GM18499 (cell line): ENCODE results near the gene STX16.

Experiments used
- ATAC-seq: cut with Tn5 transposase; IDR thresholded peaks from one replicate; pipeline ENCODE4 v1.9.1; 2021; ENCODE audit warnings: moderate number of reproducible peaks; ENCODE audit not compliant: insufficient read depth, unreplicated experiment

Gene STX16

GRCh38 chr20:58670659-58671058 lies 19.6 kb downstream of the STX16 start:
- ATAC-seq, result no peak

GRCh38 chr20:58673119-58673518 lies 22.0 kb downstream of the STX16 start:
- no peak for ATAC-seq

GRCh38 chr20:58675146-58675584 lies 24.1 kb downstream of the STX16 start:
- ATAC-seq, result no peak

DNA sequence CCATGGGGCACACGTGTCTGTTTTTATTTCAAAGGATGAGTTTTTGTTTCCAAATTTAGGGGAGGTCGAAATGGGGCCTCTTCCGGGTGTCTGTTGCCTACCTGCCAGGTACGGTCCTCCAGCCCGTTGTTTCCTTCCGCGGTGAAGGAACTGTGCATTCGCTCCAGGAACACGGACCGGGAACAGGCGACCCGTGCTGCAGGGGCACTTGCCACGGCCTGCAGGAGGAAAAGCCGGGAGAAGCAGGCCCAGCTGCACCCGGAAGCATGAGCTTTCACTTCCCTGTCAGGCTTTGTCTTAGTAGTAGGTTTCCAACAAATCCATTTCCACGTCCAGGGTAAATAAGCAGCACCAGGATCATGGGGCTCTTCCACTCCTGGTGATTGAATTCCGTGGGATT lies 24.6 kb downstream of the STX16 start:
- ATAC-seq, result no peak

DNA sequence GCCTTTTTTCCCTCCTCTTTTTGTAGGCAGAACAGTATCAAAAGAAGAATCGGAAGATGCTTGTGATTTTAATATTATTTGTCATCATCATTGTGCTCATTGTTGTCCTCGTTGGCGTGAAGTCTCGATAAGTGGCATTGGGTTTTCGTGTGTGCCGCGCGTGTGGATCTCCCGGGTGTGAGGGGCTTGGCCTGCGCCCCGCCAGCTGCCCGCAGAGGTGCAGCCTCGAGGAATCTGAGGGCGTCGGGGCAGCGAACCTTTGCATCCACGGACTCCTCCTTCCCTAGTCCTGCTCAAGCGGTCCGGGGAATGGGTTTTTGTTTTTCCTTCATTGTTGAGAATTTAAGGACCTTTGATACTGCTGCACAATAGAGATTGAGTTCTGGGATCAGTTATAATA lies 25.1 kb downstream of the STX16 start:
- ATAC-seq, result no peak

DNA sequence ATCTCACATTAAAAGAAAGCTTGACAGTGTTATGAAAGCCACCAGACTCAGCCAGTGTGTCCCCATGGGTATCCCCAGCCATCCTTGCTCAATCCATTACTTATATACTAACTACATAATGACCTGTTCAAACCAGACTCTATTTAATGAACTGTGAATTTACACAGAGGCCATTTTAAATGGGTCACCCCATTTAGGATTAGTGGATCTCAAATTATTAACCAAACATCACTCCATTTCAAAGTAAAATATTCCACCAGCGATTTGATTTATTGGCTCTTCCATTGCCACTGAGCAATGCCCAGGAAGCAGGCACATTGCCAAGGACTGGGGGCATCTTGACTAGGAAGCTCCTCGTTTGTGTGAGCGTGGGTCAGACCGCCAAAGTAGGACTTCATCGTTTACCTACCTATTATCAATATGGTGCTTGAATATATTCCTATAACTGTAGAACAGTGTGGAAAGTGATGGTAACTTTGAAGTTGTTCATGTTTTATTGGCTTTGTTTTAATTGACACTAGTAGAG lies 26.1 kb downstream of the STX16 start:
- ATAC-seq, result no peak

DNA sequence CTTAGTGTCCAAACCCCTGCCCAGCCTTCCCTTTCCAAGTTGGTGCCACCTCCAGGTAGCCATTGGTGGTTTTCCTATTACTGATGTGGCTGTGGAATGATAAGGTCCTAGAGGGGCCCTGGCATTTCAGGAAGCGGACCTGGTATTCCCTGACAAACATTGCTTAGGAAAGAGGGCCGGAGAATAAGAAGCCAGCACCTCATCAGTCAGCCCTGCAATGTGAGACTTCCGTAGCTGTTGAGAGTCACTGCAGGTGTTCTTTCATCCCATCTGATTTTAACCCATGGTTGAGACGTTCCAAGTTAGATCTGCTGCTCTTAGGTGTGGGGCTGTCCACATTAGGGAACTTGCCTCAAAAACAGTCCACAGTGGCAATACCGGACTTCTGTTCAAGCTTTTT lies 26.7 kb downstream of the STX16 start:
- no peak for ATAC-seq

DNA sequence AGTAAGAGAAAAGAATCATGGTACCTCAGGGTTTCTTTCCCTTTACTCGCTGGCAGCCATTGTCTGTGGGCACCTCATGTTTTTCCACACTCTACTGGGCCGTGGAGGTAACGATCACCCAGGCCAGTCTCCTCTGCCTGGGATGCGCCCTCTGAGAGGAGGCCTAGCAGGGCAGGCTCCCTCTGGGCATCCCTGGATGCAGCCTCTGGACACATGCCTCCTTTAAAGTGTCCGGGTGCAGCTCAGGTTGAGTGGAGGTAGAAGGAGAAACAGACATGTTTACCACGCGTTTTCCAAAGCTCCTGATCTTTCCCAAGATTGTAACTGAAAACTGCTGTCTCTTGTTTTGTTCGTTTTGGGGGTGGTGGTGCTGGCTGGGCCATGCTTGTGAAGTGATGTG lies 27.7 kb downstream of the STX16 start:
- no peak for ATAC-seq

DNA sequence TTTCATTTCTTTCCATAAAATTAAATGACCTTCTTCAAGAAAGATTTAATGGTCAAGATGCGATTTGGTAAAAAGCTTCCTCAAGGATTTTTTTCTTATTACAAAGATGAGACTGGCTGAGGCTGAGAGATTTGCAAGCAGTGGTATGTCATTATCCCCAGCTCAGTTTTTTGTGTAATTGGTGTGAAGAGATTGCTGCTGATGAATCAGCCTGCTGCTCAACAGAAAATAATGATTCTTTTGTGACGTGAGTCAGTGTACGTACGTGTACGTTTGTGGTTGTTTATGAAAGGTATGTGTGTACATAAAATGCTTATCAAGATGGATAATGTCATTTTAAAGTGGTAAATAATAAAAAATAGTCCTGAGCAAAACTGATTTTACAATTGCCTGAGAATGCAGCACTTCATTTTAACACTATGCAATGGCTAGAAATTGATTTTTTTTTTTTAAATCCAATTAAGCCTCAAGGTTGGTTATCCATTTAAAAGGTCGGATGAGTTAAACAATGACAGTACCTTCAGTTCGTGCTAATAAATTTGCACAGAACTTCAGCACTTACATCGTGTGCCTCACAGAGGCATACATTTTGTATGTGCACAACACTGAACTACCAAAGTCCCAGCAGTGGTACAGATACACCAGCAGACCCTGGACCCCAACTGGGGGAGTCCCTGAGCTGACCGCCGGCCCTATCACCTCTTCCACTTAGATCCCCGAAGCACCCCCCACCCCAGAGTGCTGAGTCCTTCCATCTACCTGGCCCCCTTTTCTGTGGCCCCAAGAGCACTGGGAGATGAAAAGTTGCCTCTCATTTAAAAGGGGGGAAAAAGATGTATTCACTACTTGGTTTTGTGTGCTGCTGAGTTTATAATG lies 31.8 kb downstream of the STX16 start:
- no peak for ATAC-seq

DNA sequence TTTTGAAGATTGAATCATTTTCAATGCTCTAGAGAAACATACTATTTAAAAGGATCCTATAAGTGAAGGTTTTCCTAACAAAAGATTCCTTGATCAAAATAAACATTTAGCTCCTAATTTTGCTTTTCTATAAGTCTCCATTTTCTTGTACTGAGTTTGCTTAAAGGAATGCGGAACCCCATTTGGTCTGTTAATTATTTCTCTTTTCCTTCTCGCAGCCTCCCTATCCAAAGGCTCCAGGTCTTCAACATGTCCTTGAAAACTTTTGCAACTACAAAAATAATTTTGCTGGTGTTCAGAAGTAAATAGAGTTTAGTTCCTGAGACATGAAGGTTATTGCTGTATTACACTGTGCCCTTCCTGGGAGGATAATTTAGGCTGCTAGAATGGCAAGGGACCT lies 33.2 kb downstream of the STX16 start:
- ATAC-seq, result no peak

GRCh38 chr20:58685988-58686387 lies 34.9 kb downstream of the STX16 start:
- ATAC-seq, result no peak

- ATAC-seq, result no peak
These were observed 37.3 kb downstream of the STX16 start for GRCh38 chr20:58688414-58688813.

DNA sequence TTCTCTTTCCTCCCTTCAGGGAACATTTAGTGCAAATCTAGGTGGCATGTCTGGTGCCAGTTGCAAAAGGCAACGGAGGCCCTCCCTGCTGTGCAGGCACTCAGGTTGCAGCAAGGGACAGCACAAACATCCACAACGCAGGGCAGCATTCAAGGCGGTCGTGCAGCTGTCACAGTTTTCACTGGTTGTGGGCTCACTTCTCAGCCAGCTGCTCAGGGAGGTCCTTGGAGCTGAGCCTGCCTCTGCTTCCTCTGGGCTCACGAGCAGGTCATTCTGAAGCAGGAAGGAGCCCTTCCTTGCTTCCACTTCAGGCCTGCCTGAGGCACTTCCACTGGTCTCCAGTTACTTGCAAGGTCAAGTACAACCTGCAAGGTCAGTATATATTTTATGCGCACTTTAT lies 37.8 kb downstream of the STX16 start:
- no peak for ATAC-seq

GRCh38 chr20:58690396-58691135 lies 39.5 kb downstream of the STX16 start:
- no peak for ATAC-seq

DNA sequence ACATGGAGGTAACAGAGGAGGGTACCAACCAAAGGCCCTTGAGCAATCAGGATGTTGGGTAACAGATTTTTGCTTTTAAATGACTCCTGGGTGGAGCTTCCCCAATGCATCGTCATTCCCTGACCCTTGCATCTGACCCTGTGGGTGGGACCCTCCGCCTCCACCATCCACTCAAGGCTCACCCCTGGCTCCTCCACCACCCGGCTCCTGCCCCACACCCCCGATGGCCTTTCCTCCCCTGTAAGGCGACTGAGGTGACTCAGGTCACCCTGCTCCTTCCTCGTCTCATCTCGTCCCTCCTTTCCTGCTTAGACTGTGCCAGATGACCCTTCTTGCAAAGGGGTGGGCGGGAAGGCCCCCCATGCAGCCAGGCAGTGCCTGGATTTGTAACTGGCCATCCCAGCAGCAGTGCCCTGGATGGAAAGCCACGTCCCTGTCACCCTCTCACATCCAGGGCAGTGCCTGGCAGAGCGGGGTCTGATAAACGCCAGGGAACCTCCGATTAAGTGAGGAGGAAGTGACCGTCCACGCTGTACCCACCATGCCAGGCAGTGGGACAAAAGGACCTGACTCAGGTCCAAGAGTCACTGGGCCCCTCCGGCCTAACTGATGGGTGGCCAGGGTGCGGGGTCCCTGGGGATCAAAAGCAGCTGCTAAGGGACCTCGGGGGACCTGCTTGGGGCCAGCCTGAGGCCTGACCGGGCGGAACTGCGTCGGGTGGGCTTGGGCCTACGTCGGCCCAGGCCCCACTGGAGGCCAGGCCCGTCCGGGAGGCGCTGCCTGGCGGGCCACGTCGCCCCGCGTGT lies 40.9 kb downstream of the STX16 start:
- no peak for ATAC-seq

- ATAC-seq, result no peak
These were observed 41.6 kb downstream of the STX16 start, which contains the start of gene NPEPL1 for GRCh38 chr20:58692579-58693225. NPEPL1 (plus strand) TSS chr20:58692800; CDS start chr20:58692901, 101 bp downstream.

- no peak for ATAC-seq
These were observed 42.3 kb downstream of the STX16 start for GRCh38 chr20:58693226-58694006.

- no peak for ATAC-seq
These were observed 43.4 kb downstream of the STX16 start for GRCh38 chr20:58694241-58695083.
